ENCODE results near the gene MAPK8.

Gene MAPK8

DNA sequence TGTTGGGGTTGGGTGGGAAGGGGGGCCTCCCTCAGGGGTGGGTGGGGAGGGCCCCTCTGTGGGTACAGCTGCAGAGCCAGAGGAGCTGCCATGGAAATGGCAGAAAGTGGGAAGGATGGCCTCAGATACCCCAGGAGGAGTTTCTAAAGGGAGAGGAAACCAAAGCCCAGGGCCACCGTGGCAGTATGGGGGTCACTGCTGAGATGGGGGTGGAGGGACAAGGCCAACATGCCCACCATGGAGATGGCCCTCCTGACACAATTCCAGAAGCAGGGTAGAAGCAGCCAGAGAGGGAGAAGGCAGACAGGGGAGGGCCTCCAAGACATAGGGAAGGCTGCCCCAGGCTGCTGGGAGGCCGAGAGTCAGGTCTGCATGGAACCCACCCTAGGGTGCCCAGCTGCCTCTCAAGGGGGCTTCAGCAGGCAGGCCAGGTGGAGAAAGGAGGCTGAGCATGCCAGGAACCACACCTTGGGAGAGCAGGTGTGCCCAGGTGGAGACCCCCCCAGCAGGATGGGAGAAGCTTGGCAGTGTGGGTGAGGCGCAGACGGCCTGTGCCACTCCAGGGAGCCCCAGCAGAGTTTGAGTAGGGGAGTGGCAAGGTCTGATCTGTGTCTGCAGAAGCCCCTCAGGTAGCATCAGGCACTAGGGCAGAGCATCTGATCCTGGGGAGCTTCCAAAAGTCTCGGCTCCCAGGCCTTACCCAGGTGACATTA lies 151.6 kb downstream of the MAPK8 start:
- H3K36me3 ChIP-seq (ENCODE audit: control insufficient read depth, insufficient read depth, low read length) = no peaks in the 10 kb centered on the region
- H3K79me2 ChIP-seq = no peaks in the 10 kb centered on the region
- no peak overlapping the region for H3K4me2 ChIP-seq (ENCODE audit: low read length)
- H3K27me3 ChIP-seq (ENCODE audit: control insufficient read depth, insufficient read depth, low read length) = no peaks in the 10 kb centered on the region
- peak overlapping the region; percentile 10 for H3K27ac ChIP-seq
- TF ChIP-seq, protein P1, sequence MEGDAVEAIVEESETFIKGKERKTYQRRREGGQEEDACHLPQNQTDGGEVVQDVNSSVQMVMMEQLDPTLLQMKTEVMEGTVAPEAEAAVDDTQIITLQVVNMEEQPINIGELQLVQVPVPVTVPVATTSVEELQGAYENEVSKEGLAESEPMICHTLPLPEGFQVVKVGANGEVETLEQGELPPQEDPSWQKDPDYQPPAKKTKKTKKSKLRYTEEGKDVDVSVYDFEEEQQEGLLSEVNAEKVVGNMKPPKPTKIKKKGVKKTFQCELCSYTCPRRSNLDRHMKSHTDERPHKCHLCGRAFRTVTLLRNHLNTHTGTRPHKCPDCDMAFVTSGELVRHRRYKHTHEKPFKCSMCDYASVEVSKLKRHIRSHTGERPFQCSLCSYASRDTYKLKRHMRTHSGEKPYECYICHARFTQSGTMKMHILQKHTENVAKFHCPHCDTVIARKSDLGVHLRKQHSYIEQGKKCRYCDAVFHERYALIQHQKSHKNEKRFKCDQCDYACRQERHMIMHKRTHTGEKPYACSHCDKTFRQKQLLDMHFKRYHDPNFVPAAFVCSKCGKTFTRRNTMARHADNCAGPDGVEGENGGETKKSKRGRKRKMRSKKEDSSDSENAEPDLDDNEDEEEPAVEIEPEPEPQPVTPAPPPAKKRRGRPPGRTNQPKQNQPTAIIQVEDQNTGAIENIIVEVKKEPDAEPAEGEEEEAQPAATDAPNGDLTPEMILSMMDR (IDR thresholded peaks at IDR 0.05) = no peak
- H3K9ac ChIP-seq = no peak overlapping the region
- no peaks in the 10 kb centered on the region for H3K9me3 ChIP-seq (ENCODE audit: control insufficient read depth, low read length)
- H3K4me3 ChIP-seq (ENCODE audit: low read depth, low read length) = no peak overlapping the region
- H3K4me1 ChIP-seq = peaks cover 59% of the 10 kb centered on the region
- peak overlapping the region; percentile 74 for H2AFZ ChIP-seq

DNA sequence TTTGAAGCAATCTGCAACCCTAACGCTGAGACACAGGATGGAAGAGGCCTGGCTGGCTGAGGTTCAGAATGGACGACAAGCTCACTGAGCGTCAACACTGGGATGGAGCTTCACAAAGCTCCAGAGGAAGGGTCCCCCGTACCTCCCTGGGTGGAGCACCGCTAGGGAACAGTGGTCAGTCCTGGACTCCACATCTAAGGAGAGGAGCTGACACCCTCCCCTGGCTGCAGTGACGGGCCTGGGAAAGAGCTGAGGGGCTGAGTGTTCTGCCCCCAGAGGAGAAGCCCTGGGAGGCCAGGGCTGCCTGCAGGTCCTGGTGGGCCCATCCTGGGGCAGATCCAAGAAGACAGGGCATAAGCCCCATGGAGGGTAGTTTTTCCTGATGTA lies 152.2 kb downstream of the MAPK8 start:
- Histone ChIP-seq H3K4me1 (peaks cover 59% of the 10 kb centered on the region), H2AFZ (peak overlapping the region; percentile 74), H3K4me3 (ENCODE audit: low read depth, low read length) (no peak overlapping the region), H3K4me2 (ENCODE audit: low read length) (no peak overlapping the region), H3K79me2 (no peaks in the 10 kb centered on the region), H3K27ac (peak overlapping the region; percentile 10), H3K36me3 (ENCODE audit: control insufficient read depth, insufficient read depth, low read length) (no peaks in the 10 kb centered on the region), H3K27me3 (ENCODE audit: control insufficient read depth, insufficient read depth, low read length) (no peaks in the 10 kb centered on the region), H3K9me3 (ENCODE audit: control insufficient read depth, low read length) (no peaks in the 10 kb centered on the region), H3K9ac (no peak overlapping the region)
- TF ChIP-seq, protein P1 (IDR thresholded peaks at IDR 0.05) = no peak

DNA sequence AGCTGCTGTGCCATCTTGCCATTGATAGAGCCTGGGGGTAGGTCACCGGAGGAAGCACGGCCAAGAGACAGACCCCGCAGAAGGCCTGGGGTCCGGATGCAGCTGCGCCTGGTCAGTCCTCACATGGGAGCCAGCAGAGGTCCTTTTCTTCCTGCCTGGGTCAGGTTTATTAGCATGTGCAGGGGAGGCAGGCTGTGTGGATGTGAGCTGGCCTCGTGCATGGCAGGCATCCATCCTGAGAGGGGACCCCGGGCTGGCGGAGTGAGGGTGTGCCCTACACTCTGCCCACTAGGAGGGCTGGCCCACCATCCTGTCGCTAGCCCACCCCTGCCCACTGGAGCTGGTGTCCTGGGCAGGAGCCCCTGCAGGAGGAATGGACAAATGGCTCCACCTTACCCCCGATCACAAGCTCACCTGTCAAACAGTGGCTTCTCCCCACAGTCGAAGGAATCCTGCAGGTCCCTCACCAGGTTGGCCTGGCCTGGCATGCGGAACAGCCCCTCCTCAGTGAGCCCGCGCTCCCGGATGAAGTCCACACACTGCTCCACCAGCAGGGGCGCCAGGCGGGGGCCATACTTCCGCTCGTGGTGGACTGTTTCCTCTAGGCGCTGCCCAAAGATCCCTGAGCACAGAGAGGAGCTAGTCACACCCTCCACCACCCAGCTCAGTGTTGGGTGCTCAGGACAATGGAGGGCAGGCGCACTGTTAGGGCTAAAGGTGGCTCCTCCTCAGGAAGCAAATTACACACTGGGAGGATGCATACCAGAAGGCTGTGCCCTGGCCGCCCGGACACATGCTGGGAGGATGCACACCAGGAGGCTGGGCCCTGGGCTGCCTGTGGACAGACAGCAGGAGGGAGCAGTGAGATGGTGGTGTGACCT lies 153.0 kb downstream of the MAPK8 start:
- TF ChIP-seq, protein P1 (IDR thresholded peaks at IDR 0.05) = no peak
- peaks cover 62% of the 10 kb centered on the region for H3K4me1 ChIP-seq
- no peak overlapping the region for H3K27ac ChIP-seq
- no peak overlapping the region for H3K9ac ChIP-seq
- no peak overlapping the region for H3K4me3 ChIP-seq (ENCODE audit: low read depth, low read length)
- no peak overlapping the region for H2AFZ ChIP-seq
- no peaks in the 10 kb centered on the region for H3K79me2 ChIP-seq
- H3K36me3 ChIP-seq (ENCODE audit: control insufficient read depth, insufficient read depth, low read length) = no peaks in the 10 kb centered on the region
- H3K27me3 ChIP-seq (ENCODE audit: control insufficient read depth, insufficient read depth, low read length) = no peaks in the 10 kb centered on the region
- H3K4me2 ChIP-seq (ENCODE audit: low read length) = no peak overlapping the region
- no peaks in the 10 kb centered on the region for H3K9me3 ChIP-seq (ENCODE audit: control insufficient read depth, low read length)

DNA sequence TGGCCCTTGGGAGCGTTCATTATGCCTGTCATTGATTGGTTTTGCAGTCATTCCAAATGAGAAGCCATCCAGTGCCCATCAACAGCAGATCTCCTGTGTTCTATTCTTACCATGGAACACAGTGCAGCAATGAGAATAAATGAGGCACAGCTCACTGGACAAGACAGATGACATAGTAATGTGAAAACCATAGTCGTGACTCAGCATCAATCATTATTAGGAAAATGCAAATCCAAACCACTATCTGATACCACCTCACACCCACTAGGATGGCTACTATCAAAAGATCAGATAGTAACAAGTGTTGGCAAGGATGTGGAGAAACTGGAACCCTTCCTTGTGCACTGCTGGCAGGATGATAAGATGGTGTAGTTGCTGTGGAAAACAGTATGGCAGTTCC lies 153.7 kb downstream of the MAPK8 start:
- Histone ChIP-seq H3K4me2 (ENCODE audit: low read length) (no peak overlapping the region), H3K9me3 (ENCODE audit: control insufficient read depth, low read length) (no peaks in the 10 kb centered on the region), H3K36me3 (ENCODE audit: control insufficient read depth, insufficient read depth, low read length) (no peaks in the 10 kb centered on the region), H3K4me1 (peaks cover 64% of the 10 kb centered on the region), H3K4me3 (ENCODE audit: low read depth, low read length) (no peak overlapping the region), H3K79me2 (no peaks in the 10 kb centered on the region), H3K27me3 (ENCODE audit: control insufficient read depth, insufficient read depth, low read length) (no peaks in the 10 kb centered on the region), H3K27ac (no peak overlapping the region), H2AFZ (no peak overlapping the region), H3K9ac (no peak overlapping the region)
- TF ChIP-seq, protein P1 (IDR thresholded peaks at IDR 0.05) = no peak

Measured in parathyroid adenoma (tissue), 2 donors.